Measurements from ENCODE around the gene DUSP6. TPM values are rescaled to one million over a fixed set of nuclear protein-coding genes. Genes with fewer than 3 reads are reported as not detected.
A peak's percentile ranks its signal among the peaks of the same experiment; 100 is the strongest.

Gene DUSP6
- total and polyA plus RNA-seq, 2 donors (not counting 1 experiment from before 2014, with no cell fraction given) = 7.0 to 50.0 TPM

GRCh38 chr12:89370850-89371249 lies 18.5 kb upstream of the DUSP6 start:
- Histone ChIP-seq H2AFZ (ENCODE audit: low read length) (no peak overlapping the region), H3K4me2 (ENCODE audit: extremely low read depth, insufficient read depth, low read length) (no peak overlapping the region), H3K79me2 (ENCODE audit: control insufficient read depth, insufficient read depth, low read length) (no peaks in the 10 kb centered on the region), H4K20me1 (ENCODE audit: control insufficient read depth, extremely low read depth, insufficient read depth, low read length) (no peaks in the 10 kb centered on the region), H3K4me3 (replicated peaks in 1 of 4; ENCODE audit: control extremely low read depth in 1 of 4, insufficient read depth in 1 of 4, low read depth in 3 of 4, low read length in 4 of 4) (no peak overlapping the region), H3K27me3 (ENCODE audit: control insufficient read depth, insufficient read depth, low read length) (no peaks in the 10 kb centered on the region), H3K27ac (ENCODE audit: insufficient read depth, low read length) (no peak overlapping the region), H3K9ac (ENCODE audit: insufficient read depth, low read length) (no peak overlapping the region), H3K4me1 (ENCODE audit: control insufficient read depth, extremely low read depth, insufficient read depth, low read length) (peaks cover 13% of the 10 kb centered on the region), H3K9me3 (ENCODE audit: control insufficient read depth, insufficient read depth, low read depth, low read length) (no peaks in the 10 kb centered on the region), H3K36me3 (ENCODE audit: control insufficient read depth, insufficient read depth, low read length) (no peaks in the 10 kb centered on the region)
- TF ChIP-seq CTCF (conservative IDR thresholded peaks at IDR 0.05 in 1 of 2, IDR thresholded peaks at IDR 0.05 in 1 of 2; ENCODE audit: low read depth in 1 of 2, low read length in 2 of 2) (no peak), EZH2 (IDR thresholded peaks at IDR 0.05; ENCODE audit: low read length, missing control alignments) (no peak)
- DNase-seq (ENCODE audit: low read depth in 2 of 2) = peak; percentile 52 to 97

- TF ChIP-seq CTCF (conservative IDR thresholded peaks at IDR 0.05 in 1 of 2, IDR thresholded peaks at IDR 0.05 in 1 of 2; ENCODE audit: low read depth in 1 of 2, low read length in 2 of 2) (no peak), EZH2 (IDR thresholded peaks at IDR 0.05; ENCODE audit: low read length, missing control alignments) (no peak)
- Histone ChIP-seq H3K4me3 (replicated peaks in 1 of 4; ENCODE audit: control extremely low read depth in 1 of 4, insufficient read depth in 1 of 4, low read depth in 3 of 4, low read length in 4 of 4) (no peak overlapping the region), H3K79me2 (ENCODE audit: control insufficient read depth, insufficient read depth, low read length) (no peaks in the 10 kb centered on the region), H3K27me3 (ENCODE audit: control insufficient read depth, insufficient read depth, low read length) (no peaks in the 10 kb centered on the region), H4K20me1 (ENCODE audit: control insufficient read depth, extremely low read depth, insufficient read depth, low read length) (no peaks in the 10 kb centered on the region), H3K36me3 (ENCODE audit: control insufficient read depth, insufficient read depth, low read length) (no peaks in the 10 kb centered on the region), H3K4me1 (ENCODE audit: control insufficient read depth, extremely low read depth, insufficient read depth, low read length) (peaks cover 9% of the 10 kb centered on the region), H2AFZ (ENCODE audit: low read length) (no peak overlapping the region), H3K9ac (ENCODE audit: insufficient read depth, low read length) (no peak overlapping the region), H3K27ac (ENCODE audit: insufficient read depth, low read length) (no peak overlapping the region), H3K9me3 (ENCODE audit: control insufficient read depth, insufficient read depth, low read depth, low read length) (no peaks in the 10 kb centered on the region), H3K4me2 (ENCODE audit: extremely low read depth, insufficient read depth, low read length) (no peak overlapping the region)
- DNase-seq (ENCODE audit: low read depth in 2 of 2) = no peak
These were observed 18.1 kb upstream of the DUSP6 start for GRCh38 chr12:89370421-89370831.

GRCh38 chr12:89369166-89369565 lies 16.9 kb upstream of the DUSP6 start:
- H3K4me3 ChIP-seq (replicated peaks in 1 of 4; ENCODE audit: control extremely low read depth in 1 of 4, insufficient read depth in 1 of 4, low read depth in 3 of 4, low read length in 4 of 4) = no peak overlapping the region
- no peak overlapping the region for H2AFZ ChIP-seq (ENCODE audit: low read length)
- H3K79me2 ChIP-seq (ENCODE audit: control insufficient read depth, insufficient read depth, low read length) = no peaks in the 10 kb centered on the region
- no peaks in the 10 kb centered on the region for H3K27me3 ChIP-seq (ENCODE audit: control insufficient read depth, insufficient read depth, low read length)
- no peak for TF ChIP-seq EZH2 (IDR thresholded peaks at IDR 0.05; ENCODE audit: low read length, missing control alignments)
- TF ChIP-seq CTCF (conservative IDR thresholded peaks at IDR 0.05 in 1 of 2, IDR thresholded peaks at IDR 0.05 in 1 of 2; ENCODE audit: low read depth in 1 of 2, low read length in 2 of 2) = no peak
- no peak overlapping the region for H3K27ac ChIP-seq (ENCODE audit: insufficient read depth, low read length)
- no peaks in the 10 kb centered on the region for H4K20me1 ChIP-seq (ENCODE audit: control insufficient read depth, extremely low read depth, insufficient read depth, low read length)
- H3K4me2 ChIP-seq (ENCODE audit: extremely low read depth, insufficient read depth, low read length) = no peak overlapping the region
- H3K9ac ChIP-seq (ENCODE audit: insufficient read depth, low read length) = no peak overlapping the region
- H3K9me3 ChIP-seq (ENCODE audit: control insufficient read depth, insufficient read depth, low read depth, low read length) = no peaks in the 10 kb centered on the region
- no peaks in the 10 kb centered on the region for H3K36me3 ChIP-seq (ENCODE audit: control insufficient read depth, insufficient read depth, low read length)
- H3K4me1 ChIP-seq (ENCODE audit: control insufficient read depth, extremely low read depth, insufficient read depth, low read length) = peaks cover 4% of the 10 kb centered on the region
- DNase-seq (ENCODE audit: low read depth in 2 of 2) = peak in 1 of 2 donors; percentile 54
